Measurements from ENCODE around the gene FRAS1.

Gene FRAS1

DNA sequence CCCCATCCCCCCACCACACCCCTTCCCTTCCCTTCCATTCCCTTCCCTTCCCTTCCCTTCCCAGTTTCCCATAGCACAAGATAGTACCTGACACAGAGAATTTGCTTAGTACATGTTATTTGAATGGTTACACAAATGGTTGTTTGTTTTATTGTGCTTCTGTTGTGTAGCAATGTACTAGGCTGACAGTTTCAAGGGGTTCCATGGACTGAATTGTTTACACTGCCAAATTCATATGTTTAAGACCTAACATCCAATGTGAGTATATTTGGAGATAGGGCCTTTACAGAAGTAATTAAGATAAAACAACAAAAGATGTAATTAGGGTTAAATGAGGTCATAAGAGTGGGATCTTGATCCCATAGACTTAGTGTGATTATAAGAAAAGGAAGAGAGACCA is 133.5 kb downstream of the FRAS1 start:
- Histone ChIP-seq H3K4me1 (ENCODE audit: insufficient read depth, low read length) (no peaks in the 10 kb centered on the region), H3K9ac (ENCODE audit: low read depth, low read length) (no peak overlapping the region), H4K20me1 (ENCODE audit: insufficient read depth, low read length) (no peaks in the 10 kb centered on the region), H3K36me3 (ENCODE audit: insufficient read depth, low read length) (no peaks in the 10 kb centered on the region), H3K79me2 (ENCODE audit: insufficient read depth, low read length) (no peaks in the 10 kb centered on the region), H3K27me3 (ENCODE audit: insufficient read depth, low read length, poor library complexity) (no peaks in the 10 kb centered on the region), H3K9me3 (ENCODE audit: insufficient read depth, low read length, severe bottlenecking) (no peaks in the 10 kb centered on the region), H3K4me2 (ENCODE audit: insufficient read depth, low read length) (no peak overlapping the region), H3K4me3 (ENCODE audit: low read depth in 1 of 2, low read length in 2 of 2) (no peak overlapping the region), H3K27ac (ENCODE audit: low read length) (no peak overlapping the region), H2AFZ (ENCODE audit: low read depth, low read length) (no peak overlapping the region)
- ATAC-seq (ENCODE audit: insufficient read depth, low read depth) (no peak), DNase-seq (no peak)
- TF ChIP-seq, protein P1, sequence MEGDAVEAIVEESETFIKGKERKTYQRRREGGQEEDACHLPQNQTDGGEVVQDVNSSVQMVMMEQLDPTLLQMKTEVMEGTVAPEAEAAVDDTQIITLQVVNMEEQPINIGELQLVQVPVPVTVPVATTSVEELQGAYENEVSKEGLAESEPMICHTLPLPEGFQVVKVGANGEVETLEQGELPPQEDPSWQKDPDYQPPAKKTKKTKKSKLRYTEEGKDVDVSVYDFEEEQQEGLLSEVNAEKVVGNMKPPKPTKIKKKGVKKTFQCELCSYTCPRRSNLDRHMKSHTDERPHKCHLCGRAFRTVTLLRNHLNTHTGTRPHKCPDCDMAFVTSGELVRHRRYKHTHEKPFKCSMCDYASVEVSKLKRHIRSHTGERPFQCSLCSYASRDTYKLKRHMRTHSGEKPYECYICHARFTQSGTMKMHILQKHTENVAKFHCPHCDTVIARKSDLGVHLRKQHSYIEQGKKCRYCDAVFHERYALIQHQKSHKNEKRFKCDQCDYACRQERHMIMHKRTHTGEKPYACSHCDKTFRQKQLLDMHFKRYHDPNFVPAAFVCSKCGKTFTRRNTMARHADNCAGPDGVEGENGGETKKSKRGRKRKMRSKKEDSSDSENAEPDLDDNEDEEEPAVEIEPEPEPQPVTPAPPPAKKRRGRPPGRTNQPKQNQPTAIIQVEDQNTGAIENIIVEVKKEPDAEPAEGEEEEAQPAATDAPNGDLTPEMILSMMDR (IDR thresholded peaks at IDR 0.05; ENCODE audit: borderline replicate concordance, extremely low read depth, low read length, poor library complexity, severe bottlenecking), result no peak
- no peak for TF ChIP-seq EZH2 (IDR thresholded peaks at IDR 0.05; ENCODE audit: borderline replicate concordance, low read depth, low read length, severe bottlenecking)

DNA sequence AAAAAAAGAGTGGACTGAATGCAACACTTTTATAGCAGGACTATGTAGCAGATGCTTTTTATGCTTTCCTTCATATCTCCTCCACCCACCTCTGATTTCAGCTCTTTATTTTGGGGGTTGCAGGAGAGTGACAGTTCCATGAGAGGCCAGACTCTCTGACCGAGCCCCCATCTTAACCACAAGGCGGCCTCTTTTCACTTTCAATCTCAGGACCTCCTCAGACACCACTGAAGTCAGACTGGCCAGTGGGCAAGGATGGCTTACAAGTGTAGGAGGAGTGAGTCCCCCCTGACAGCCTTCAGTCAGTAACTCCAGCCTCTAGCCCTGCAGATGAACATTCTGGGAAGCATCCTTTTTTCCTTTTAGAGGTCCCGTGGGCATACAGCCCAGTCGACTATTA is 140.8 kb downstream of the FRAS1 start:
- H2AFZ ChIP-seq (ENCODE audit: low read depth, low read length), result no peak overlapping the region
- no peak overlapping the region for H3K27ac ChIP-seq (ENCODE audit: low read length)
- no peaks in the 10 kb centered on the region for H3K36me3 ChIP-seq (ENCODE audit: insufficient read depth, low read length)
- H3K9me3 ChIP-seq (ENCODE audit: insufficient read depth, low read length, severe bottlenecking), result no peaks in the 10 kb centered on the region
- H3K27me3 ChIP-seq (ENCODE audit: insufficient read depth, low read length, poor library complexity), result no peaks in the 10 kb centered on the region
- no peak overlapping the region for H3K9ac ChIP-seq (ENCODE audit: low read depth, low read length)
- no peak overlapping the region for H3K4me2 ChIP-seq (ENCODE audit: insufficient read depth, low read length)
- ATAC-seq (ENCODE audit: insufficient read depth, low read depth) (no peak), DNase-seq (no peak)
- TF ChIP-seq, protein P1 (IDR thresholded peaks at IDR 0.05; ENCODE audit: borderline replicate concordance, extremely low read depth, low read length, poor library complexity, severe bottlenecking), result no peak
- TF ChIP-seq EZH2 (IDR thresholded peaks at IDR 0.05; ENCODE audit: borderline replicate concordance, low read depth, low read length, severe bottlenecking), result no peak
- H3K4me3 ChIP-seq (ENCODE audit: low read depth in 1 of 2, low read length in 2 of 2), result no peak overlapping the region
- no peaks in the 10 kb centered on the region for H4K20me1 ChIP-seq (ENCODE audit: insufficient read depth, low read length)
- no peaks in the 10 kb centered on the region for H3K4me1 ChIP-seq (ENCODE audit: insufficient read depth, low read length)
- H3K79me2 ChIP-seq (ENCODE audit: insufficient read depth, low read length), result no peaks in the 10 kb centered on the region

DNA sequence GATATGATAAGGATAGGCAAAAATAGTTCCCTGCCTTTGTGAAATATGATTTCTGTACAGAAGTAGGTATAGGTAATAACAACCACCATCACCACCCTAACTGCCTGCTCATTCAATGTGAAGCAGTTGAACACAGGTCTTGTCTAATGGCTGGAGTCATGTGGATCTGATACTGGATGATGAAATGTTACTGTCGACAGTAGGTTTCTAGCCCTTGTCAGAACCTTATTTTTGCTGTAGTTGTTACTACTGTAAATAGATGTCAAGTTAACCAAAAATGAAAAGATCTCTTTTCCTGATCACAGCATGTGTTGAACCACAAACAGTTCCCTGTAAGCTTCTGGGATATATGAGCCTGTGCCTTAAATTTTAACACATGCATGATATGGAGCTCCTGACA is 142.9 kb downstream of the FRAS1 start:
- Histone ChIP-seq H2AFZ (ENCODE audit: low read depth, low read length) (no peak overlapping the region), H3K4me2 (ENCODE audit: insufficient read depth, low read length) (no peak overlapping the region), H3K36me3 (ENCODE audit: insufficient read depth, low read length) (no peaks in the 10 kb centered on the region), H3K79me2 (ENCODE audit: insufficient read depth, low read length) (no peaks in the 10 kb centered on the region), H3K9ac (ENCODE audit: low read depth, low read length) (no peak overlapping the region), H3K27me3 (ENCODE audit: insufficient read depth, low read length, poor library complexity) (no peaks in the 10 kb centered on the region), H3K4me3 (ENCODE audit: low read depth in 1 of 2, low read length in 2 of 2) (no peak overlapping the region), H3K27ac (ENCODE audit: low read length) (no peak overlapping the region), H3K4me1 (ENCODE audit: insufficient read depth, low read length) (no peaks in the 10 kb centered on the region), H4K20me1 (ENCODE audit: insufficient read depth, low read length) (no peaks in the 10 kb centered on the region), H3K9me3 (ENCODE audit: insufficient read depth, low read length, severe bottlenecking) (no peaks in the 10 kb centered on the region)
- DNase-seq, result no peak
- ATAC-seq (ENCODE audit: insufficient read depth, low read depth), result no peak
- TF ChIP-seq, protein P1 (IDR thresholded peaks at IDR 0.05; ENCODE audit: borderline replicate concordance, extremely low read depth, low read length, poor library complexity, severe bottlenecking), result no peak
- TF ChIP-seq EZH2 (IDR thresholded peaks at IDR 0.05; ENCODE audit: borderline replicate concordance, low read depth, low read length, severe bottlenecking), result no peak

DNA sequence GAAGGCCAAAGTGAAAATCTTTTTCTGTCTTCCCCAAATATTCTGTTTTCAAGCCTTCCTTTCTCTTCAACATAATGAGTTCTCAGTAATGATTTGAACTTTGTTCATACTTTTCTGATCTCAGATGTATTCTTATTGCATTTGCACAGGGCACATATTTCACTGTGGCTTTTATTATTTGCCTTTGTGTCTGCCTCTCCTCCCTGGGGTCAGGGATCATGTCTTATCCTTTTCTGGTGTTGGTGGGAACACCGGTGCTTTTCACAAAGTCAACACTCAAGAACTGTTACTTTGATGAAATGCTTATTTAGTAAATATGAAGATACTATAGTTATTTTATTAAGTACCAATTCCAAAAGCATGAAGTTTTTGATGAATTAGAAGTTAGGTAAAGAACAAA is 143.8 kb downstream of the FRAS1 start:
- ATAC-seq (ENCODE audit: insufficient read depth, low read depth) (no peak), DNase-seq (no peak)
- Histone ChIP-seq H2AFZ (ENCODE audit: low read depth, low read length) (no peak overlapping the region), H3K4me1 (ENCODE audit: insufficient read depth, low read length) (no peaks in the 10 kb centered on the region), H3K9ac (ENCODE audit: low read depth, low read length) (no peak overlapping the region), H3K36me3 (ENCODE audit: insufficient read depth, low read length) (no peaks in the 10 kb centered on the region), H3K27me3 (ENCODE audit: insufficient read depth, low read length, poor library complexity) (peaks cover 3% of the 10 kb centered on the region), H3K27ac (ENCODE audit: low read length) (no peak overlapping the region), H4K20me1 (ENCODE audit: insufficient read depth, low read length) (no peaks in the 10 kb centered on the region), H3K4me2 (ENCODE audit: insufficient read depth, low read length) (no peak overlapping the region), H3K9me3 (ENCODE audit: insufficient read depth, low read length, severe bottlenecking) (no peaks in the 10 kb centered on the region), H3K4me3 (ENCODE audit: low read depth in 1 of 2, low read length in 2 of 2) (no peak overlapping the region), H3K79me2 (ENCODE audit: insufficient read depth, low read length) (no peaks in the 10 kb centered on the region)
- TF ChIP-seq, protein P1 (IDR thresholded peaks at IDR 0.05; ENCODE audit: borderline replicate concordance, extremely low read depth, low read length, poor library complexity, severe bottlenecking), result no peak
- TF ChIP-seq EZH2 (IDR thresholded peaks at IDR 0.05; ENCODE audit: borderline replicate concordance, low read depth, low read length, severe bottlenecking), result no peak

Measured in DND-41 (cell line).